Epidermal melanocyte (primary cell): Measurements from ENCODE around the gene RAB13.
A peak's percentile ranks its signal among the peaks of the same experiment; 100 is the strongest.

Experiments
- DNase-seq: peaks from one replicate; pipeline ENCODE4 v3.0.0; 2011; ENCODE audit warnings: low spot score; ENCODE audit not compliant: insufficient read length

RAB13 gene

DNA sequence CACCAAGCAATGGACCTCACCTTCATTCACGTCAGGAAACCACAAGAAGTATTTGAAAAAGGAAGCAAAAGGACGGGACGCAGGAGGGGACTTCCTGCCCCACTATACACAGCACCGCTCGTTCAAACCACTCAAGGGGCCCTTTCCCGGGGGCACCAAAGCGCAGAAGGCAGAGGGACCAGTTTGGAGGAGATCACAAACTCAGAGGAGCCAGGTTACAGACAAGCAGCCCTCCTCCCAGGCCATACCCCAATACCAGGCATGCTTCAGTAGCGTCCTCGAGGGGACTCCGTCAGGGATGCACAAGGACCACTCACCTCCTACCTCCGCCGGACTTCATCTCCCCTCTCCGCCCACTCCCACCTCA is 28.4 kb downstream of the RAB13 start:
- DNase-seq = no peak

DNA sequence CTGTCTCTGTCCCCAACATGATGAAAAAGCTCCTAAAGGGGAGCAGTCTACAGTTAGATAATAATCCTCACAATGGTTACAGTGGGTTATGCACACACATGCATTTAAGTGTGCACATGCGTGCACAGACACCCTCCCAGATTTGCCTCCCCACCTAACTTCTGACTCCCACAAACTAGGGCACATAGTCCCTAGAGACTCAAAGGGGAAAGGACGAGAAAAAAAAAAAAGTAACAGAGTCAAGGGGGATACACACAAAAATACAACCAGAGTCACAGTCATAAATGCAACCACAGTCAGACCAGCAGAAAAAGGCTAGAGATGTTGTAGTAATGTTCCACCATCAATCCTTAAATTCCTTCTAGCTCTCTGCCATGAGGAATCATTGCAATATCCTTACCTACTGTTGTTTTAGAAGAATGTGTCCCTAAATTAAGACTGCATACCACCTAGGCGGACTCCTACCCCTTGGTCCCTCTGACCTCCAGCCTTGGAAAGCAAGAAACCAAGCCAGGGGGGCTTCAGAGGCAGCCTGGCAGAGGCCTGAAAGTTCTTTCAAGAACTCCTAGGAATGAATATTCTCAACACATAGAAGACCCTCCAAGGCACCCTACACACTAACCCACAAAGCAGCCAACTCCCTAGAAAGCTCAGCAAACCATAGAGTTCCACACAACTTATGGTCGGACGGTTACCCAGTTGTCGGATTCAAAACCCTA is 29.0 kb downstream of the RAB13 start:
- DNase-seq = no peak

- no peak for DNase-seq
Observed at GRCh38 chr1:153954826-153955225, 31.3 kb downstream of the RAB13 start.

GRCh38 chr1:153953859-153954365 is 32.2 kb downstream of the RAB13 start:
- DNase-seq = no peak

GRCh38 chr1:153951801-153952200 is 34.3 kb downstream of the RAB13 start:
- DNase-seq = no peak

DNA sequence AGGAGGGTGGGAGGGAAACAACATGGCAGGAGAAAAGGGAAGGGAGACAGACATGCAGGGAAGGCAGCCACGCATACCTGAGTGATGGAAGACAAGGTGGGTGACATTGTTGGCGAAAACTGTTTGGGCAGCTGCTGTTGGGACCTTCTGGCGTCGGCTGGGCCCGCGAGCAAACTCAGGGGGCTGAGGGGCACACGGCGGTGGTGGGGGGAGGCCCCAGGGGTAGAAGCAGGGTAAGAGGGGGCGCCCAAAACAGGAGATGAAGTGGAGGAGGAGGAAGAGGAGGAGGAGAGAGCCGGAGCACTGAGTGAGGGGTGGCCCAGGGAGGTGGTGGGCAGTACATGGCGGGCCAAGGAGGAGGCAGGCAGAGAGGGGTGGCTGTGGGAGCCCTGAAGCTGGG is 35.0 kb downstream of the RAB13 start:
- no peak for DNase-seq

GRCh38 chr1:153946622-153947241 is 39.4 kb downstream of the RAB13 start, which contains the start of gene DENND4B:
TSS of gene DENND4B (minus strand) at chr1:153946718. CDS start at chr1:153944374, 2,344 bp downstream.
- DNase-seq = peak; percentile 98

DNA sequence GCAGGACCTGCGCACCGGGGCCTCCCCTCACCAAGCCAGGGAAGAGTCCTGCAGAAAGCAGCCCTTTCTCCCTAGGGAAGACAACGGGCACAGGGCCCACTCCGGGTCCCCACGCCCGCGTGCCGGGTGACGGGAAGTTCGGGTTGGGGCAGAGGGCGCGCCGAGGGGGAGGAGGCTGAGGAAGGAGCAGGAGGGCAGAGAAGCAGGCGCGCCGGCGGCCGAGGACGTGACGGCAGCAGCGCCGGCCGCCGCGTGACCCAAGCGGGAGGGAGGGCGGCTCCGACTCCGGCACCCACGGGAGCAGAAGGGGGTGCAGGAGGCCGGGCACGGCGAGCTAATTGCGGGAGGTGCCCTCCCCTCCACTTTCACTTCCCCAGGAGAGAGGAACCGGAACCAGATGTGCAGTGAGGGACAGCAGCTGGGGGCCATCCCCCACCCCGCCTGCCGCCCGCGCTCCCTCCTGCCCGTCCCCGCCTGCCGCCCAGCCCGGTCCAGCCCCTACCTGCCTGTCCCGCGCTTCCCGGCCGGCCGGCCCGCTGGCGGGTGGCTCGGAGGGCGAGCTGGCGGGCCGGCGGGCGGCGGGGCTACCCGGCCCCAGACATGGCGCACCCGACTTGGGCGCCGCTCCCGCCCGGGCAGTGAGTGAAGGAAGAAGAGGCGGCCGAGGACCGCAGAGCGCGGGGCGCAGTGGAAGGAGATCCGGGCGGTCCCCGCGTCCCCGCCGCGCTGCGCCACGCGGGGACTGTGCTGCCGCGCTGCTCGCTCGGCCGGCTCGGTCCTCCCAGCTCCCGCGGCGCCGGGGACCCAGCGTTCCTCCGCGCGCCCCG is 40.1 kb downstream of the RAB13 start:
- peak; percentile 56 for DNase-seq

- DNase-seq = no peak
Observed at GRCh38 chr1:153945131-153945794, 40.9 kb downstream of the RAB13 start.

- no peak for DNase-seq
Observed at GRCh38 chr1:153944827-153945117, 41.4 kb downstream of the RAB13 start.

- DNase-seq = peak; percentile 12
Observed at GRCh38 chr1:153944005-153944826, 41.9 kb downstream of the RAB13 start.

DNA sequence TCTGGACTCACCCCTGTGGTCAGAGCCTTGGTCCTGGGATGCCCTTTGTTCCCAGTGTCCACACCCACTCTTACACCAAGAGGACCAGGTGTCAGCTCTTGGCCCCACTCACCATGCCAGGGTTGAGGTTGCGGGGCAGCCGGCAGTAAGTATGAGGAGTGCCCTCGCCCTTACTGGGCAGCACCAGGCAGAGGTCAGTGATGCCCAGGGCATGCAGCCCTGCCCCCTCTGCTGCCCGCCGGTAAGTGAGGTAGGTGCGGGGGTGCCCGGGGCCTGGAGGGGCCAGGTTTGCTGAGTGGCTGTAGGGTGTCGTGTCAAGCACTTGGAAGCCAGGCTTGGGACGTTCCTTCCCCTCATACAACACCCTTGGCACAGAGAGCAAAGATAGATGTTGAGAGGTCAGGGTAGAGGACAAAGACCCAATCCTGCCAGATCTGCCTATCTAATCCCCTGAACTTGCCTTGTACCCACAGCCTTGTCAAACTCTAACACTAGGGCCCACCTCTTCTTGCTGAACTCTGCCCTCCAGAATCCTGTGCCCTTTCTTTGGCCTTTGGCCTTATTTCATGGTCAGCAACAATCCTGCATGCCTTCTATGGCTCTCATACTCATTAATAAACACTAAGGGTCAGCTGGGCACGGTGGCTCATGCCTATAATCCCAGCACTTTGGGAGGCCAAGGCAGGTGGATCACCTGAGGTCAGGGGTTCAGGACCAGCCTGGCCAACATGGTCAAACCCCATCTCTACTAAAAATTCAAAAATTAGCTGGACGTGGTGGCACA is 43.2 kb downstream of the RAB13 start:
- DNase-seq = no peak

- DNase-seq = no peak
Observed at GRCh38 chr1:153941826-153942725, 44.1 kb downstream of the RAB13 start.

GRCh38 chr1:153940756-153941155 is 45.4 kb downstream of the RAB13 start:
- DNase-seq = no peak

DNA sequence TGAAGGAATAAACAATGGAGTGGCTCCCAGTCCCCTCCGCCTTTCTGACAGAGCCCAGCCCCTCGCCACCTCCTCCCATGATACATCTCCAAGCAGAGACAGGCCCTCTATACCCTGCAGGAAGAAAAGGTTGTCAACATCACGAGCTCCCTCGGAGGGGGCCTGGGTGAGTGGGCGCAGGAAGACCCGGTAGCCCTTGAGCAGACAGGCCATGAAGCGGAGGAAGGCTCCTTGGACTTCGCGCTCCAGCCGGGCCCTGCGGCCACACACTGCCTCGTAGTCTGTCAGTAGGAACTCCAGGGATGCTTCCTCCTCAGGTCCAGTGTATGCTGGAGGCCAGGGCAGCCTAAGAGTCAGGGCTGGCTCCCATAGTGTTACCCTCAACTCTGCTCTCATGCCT is 46.7 kb downstream of the RAB13 start:
- peak; percentile 12 for DNase-seq

GRCh38 chr1:153938996-153939395 is 47.1 kb downstream of the RAB13 start:
- DNase-seq = no peak

- DNase-seq = no peak
Observed at GRCh38 chr1:153937331-153937730, 48.8 kb downstream of the RAB13 start.

GRCh38 chr1:153936011-153936802 is 49.9 kb downstream of the RAB13 start:
- peak; percentile 6 for DNase-seq
